SK-N-SH (cell line): ENCODE results near the gene RFC5. TPM values are rescaled to one million over a fixed set of nuclear protein-coding genes. Genes with fewer than 3 reads are reported as not detected.

Experiments
- CTCF ChIA-PET: fragments of 300-600, 350-600 bp; formaldehyde crosslinking; extraction: SDS; loops from one replicate; lab custom pipeline; 2021; lab: Yijun Ruan, JAX
- POLR2A ChIA-PET: fragments of 350-600 bp; sonication (Branson Sonifier 250); formaldehyde crosslinking; extraction: SDS; loops from one replicate; lab custom pipeline; 2020; ENCODE audit warnings: antibody characterized with exemption, inconsistent platforms; lab: Yijun Ruan, JAX
- DNase-seq: peaks from one replicate; pipeline ENCODE4 v3.0.0; 2012
- H2AFZ ChIP-seq: fragments of 200-600 bp; sonication (generic); 2 replicates; pipeline ENCODE4 v1.8.1; 2016; ENCODE audit warnings: antibody characterized with exemption, mild to moderate bottlenecking, low read depth
- H3F3A ChIP-seq: fragments of 200-600 bp; sonication (generic); replicated peaks from 2 replicates; pipeline ENCODE3; 2016; ENCODE audit warnings: antibody characterized with exemption, mild to moderate bottlenecking; ENCODE audit not compliant: insufficient read depth
- H3K27ac ChIP-seq, 2 experiments: fragments of 200-500 bp in 1 of 2; fragments of 200-600 bp in 1 of 2; sonication (Bioruptor generic) in 1 of 2; sonication (generic), shearing (Covaris generic) in 1 of 2; 2 replicates each; pipeline versions ENCODE4 v1.5.1 to v1.6.1; 2014 to 2016; ENCODE audit warnings: low read depth in 2 of 2, inconsistent platforms in 1 of 2, low read length in 1 of 2, mild to moderate bottlenecking in 1 of 2, mixed read lengths in 1 of 2
- H3K27me3 ChIP-seq: fragments of 200-600 bp; sonication (generic), shearing (Covaris generic); 2 replicates; pipeline ENCODE4 v1.6.1; 2016; ENCODE audit warnings: mixed run types; ENCODE audit not compliant: insufficient read depth
- H3K36me3 ChIP-seq, 2 experiments: fragments of 200-500 bp in 1 of 2; fragments of 200-600 bp in 1 of 2; sonication (Bioruptor generic) in 1 of 2; sonication (generic) in 1 of 2; replicated peaks in 1 of 2; 2 replicates each; pipeline versions ENCODE3 to v1.5.1; 2014 to 2016; ENCODE audit warnings: low read length in 1 of 2, mild to moderate bottlenecking in 1 of 2; ENCODE audit not compliant: insufficient read depth in 2 of 2, control insufficient read depth in 1 of 2
- H3K4me1 ChIP-seq, 2 experiments: fragments of 200-500 bp in 1 of 2; fragments of 200-600 bp in 1 of 2; sonication (Bioruptor generic) in 1 of 2; sonication (generic), shearing (Covaris generic) in 1 of 2; 2 replicates each; pipeline versions ENCODE4 v1.5.1 to v1.6.1; 2014 to 2016; ENCODE audit warnings: low read depth in 1 of 2, low read length in 1 of 2, mixed run types in 1 of 2; ENCODE audit not compliant: insufficient read depth in 2 of 2, control insufficient read depth in 1 of 2
- H3K4me2 ChIP-seq: fragments of 200-600 bp; sonication (generic), shearing (Covaris generic); 2 replicates; pipeline ENCODE4 v1.6.1; 2017; ENCODE audit warnings: mixed run types
- H3K4me3 ChIP-seq, 2 experiments: fragments of 200-500 bp in 1 of 2; fragments of 200-600 bp in 1 of 2; sonication (Bioruptor generic) in 1 of 2; sonication (generic), shearing (Covaris generic) in 1 of 2; 2 replicates each; pipeline versions ENCODE4 v1.5.1 to v1.8.1; 2014 to 2016; ENCODE audit warnings: low read depth in 2 of 2, inconsistent platforms in 1 of 2, low read length in 1 of 2, mild to moderate bottlenecking in 1 of 2, mixed read lengths in 1 of 2, moderate library complexity in 1 of 2
- H3K79me2 ChIP-seq: fragments of 200-600 bp; sonication (generic); 2 replicates; pipeline ENCODE4 v1.8.1; 2017; ENCODE audit warnings: mild to moderate bottlenecking; ENCODE audit not compliant: insufficient read depth
- H3K9ac ChIP-seq: fragments of 200-600 bp; sonication (generic); 2 replicates; pipeline ENCODE4 v1.6.1; 2017; ENCODE audit warnings: mixed run types
- H3K9me2 ChIP-seq: fragments of 200-600 bp; sonication (generic); 2 replicates; pipeline ENCODE4 v1.6.1; 2017; ENCODE audit warnings: mixed run types
- H3K9me3 ChIP-seq: fragments of 200-600 bp; sonication (generic); 2 replicates; pipeline ENCODE4 v1.6.1; 2017; ENCODE audit warnings: mixed run types, mild to moderate bottlenecking, moderate library complexity
- H4K20me1 ChIP-seq: fragments of 200-600 bp; sonication (generic); 2 replicates; pipeline ENCODE4 v1.6.1; 2017; ENCODE audit warnings: mild to moderate bottlenecking, mixed run types; ENCODE audit not compliant: insufficient read depth
- ELF1 ChIP-seq: IDR thresholded peaks from 2 replicates; pipeline ENCODE4 v1.4.0; 2012
- FOXJ3 ChIP-seq: sonication (generic); formaldehyde crosslinking; IDR thresholded peaks from 2 replicates; pipeline ENCODE4 v1.5.1; 2020; ENCODE audit warnings: mild to moderate bottlenecking, missing genetic modification reagents
- GABPA ChIP-seq: IDR thresholded peaks from 2 replicates; pipeline ENCODE4 v1.4.0; 2012; ENCODE audit warnings: low read depth, mild to moderate bottlenecking
- JUND ChIP-seq: IDR thresholded peaks from 2 replicates; pipeline ENCODE4 v1.4.0; 2012
- MXI1 ChIP-seq: IDR thresholded peaks from 2 replicates; pipeline ENCODE4 v1.6.1; 2012; ENCODE audit warnings: mild to moderate bottlenecking, low read depth, low read length, improper control_type of control experiment
- NFIC ChIP-seq: IDR thresholded peaks from 2 replicates; pipeline ENCODE4 v1.4.0; 2012; ENCODE audit warnings: borderline replicate concordance
- RCOR1 ChIP-seq: fragments of 150-350 bp; IDR thresholded peaks from 2 replicates; pipeline ENCODE4 v1.6.1; 2017; ENCODE audit warnings: antibody characterized with exemption, low read length
- REST ChIP-seq: IDR thresholded peaks from 2 replicates; pipeline ENCODE4 v1.6.1; 2012; ENCODE audit warnings: mild to moderate bottlenecking, low read depth, low read length, moderate library complexity
- RFX5 ChIP-seq: IDR thresholded peaks from 2 replicates; pipeline ENCODE4 v1.6.1; 2012; ENCODE audit warnings: mild to moderate bottlenecking, improper control_type of control experiment, low read length
- TAF1 ChIP-seq: IDR thresholded peaks from 2 replicates; pipeline ENCODE4 v1.6.1; 2012; ENCODE audit warnings: low read depth, mild to moderate bottlenecking, low read length, moderate library complexity, borderline replicate concordance
- TEAD4 ChIP-seq: IDR thresholded peaks from 2 replicates; pipeline ENCODE4 v1.4.0; 2012; ENCODE audit warnings: mild to moderate bottlenecking, borderline replicate concordance; ENCODE audit not compliant: insufficient read depth
- USF2 ChIP-seq: fragments of 150-350 bp; IDR thresholded peaks from 2 replicates; pipeline ENCODE4 v1.6.1; 2017; ENCODE audit warnings: antibody characterized with exemption, low read length, low read depth, borderline replicate concordance
- WGBS: methylation state at CpG from one replicate; pipeline ENCODE4 v1.1.6; 2017; ENCODE audit warnings: low lambda C conversion rate; 5-methylcytosine and 5-hydroxymethylcytosine counted together
- polyA plus RNA-seq, 3 experiments: library from polyadenylated mRNA; depleted of rRNA; stranded (reverse); fragments of >200 nt; gene quantifications; 2 replicates each; pipeline ENCODE4 v1.2.3, GENCODE V29; 2012
- TF ChIP-seq, protein P1 (sequence below): fragments of 200-600 bp; sonication (generic); IDR thresholded peaks from 2 replicates; pipeline ENCODE4 v1.6.1; 2017; ENCODE audit warnings: antibody characterized with exemption, mild to moderate bottlenecking, moderate library complexity
- TF ChIP-seq, protein P2 (sequence below): IDR thresholded peaks from 2 replicates; pipeline ENCODE4; 2012
- TF ChIP-seq, protein P3 (sequence below): fragments of 150-350 bp; IDR thresholded peaks from 2 replicates; pipeline ENCODE4 v1.6.1; 2016; ENCODE audit warnings: mild to moderate bottlenecking, low read depth, low read length

RFC5 gene
- polyA plus RNA-seq, 1 of the 3 experiments (the other 2 are of a cell fraction) = 15.3 TPM

DNA sequence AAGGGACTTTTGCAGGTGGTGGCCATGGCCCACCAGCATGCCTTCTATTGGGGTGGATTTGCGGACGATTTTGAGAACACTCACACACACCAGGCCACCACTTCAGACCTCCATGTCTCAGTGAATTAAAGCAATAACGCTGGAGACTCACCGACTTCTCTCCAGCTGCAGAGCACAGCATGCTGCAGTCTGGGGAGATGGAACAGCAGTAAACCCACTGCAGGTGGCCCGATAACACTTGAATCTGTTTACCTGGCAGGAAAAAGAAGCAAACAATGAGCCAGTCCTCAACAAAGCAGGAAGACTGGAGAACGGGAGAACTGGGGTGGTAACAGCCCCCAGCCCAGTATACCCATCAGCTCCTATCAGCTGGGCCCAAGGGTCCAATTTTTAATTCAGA, 21.6 kb downstream of the RFC5 start:
- TF ChIP-seq GABPA = no peak
- Histone ChIP-seq H3K9ac (no peak overlapping the region), H3K27ac (no peak overlapping the region), H2AFZ (no peak overlapping the region), H3K36me3 (peaks cover 67 to 73% of the 10 kb centered on the region in 2 experiments), H3K27me3 (no peaks in the 10 kb centered on the region), H3K4me1 (peaks cover 10 to 12% of the 10 kb centered on the region in 2 experiments; a peak in 2 of 4 replicates), H3K4me3 (no peak overlapping the region), H3F3A (peaks cover 15% of the 10 kb centered on the region), H3K79me2 (peaks cover 8% of the 10 kb centered on the region; the same call in 1 of the 2 replicates), H4K20me1 (peaks cover 4% of the 10 kb centered on the region; the same call in 1 of the 2 replicates), H3K4me2 (no peak overlapping the region), H3K9me3 (no peaks in the 10 kb centered on the region), H3K9me2 (no peaks in the 10 kb centered on the region)
- no peak for DNase-seq
- 90% methylated on average over 4 of the region's 6 CpGs for WGBS
- CTCF ChIA-PET = interaction anchor here (3.0 kb wide), 1 partner anchor 163 kb away, joined by 12 read pairs; no protein-coding TSS in a partner anchor
- POLR2A ChIA-PET = no interaction called here

DNA sequence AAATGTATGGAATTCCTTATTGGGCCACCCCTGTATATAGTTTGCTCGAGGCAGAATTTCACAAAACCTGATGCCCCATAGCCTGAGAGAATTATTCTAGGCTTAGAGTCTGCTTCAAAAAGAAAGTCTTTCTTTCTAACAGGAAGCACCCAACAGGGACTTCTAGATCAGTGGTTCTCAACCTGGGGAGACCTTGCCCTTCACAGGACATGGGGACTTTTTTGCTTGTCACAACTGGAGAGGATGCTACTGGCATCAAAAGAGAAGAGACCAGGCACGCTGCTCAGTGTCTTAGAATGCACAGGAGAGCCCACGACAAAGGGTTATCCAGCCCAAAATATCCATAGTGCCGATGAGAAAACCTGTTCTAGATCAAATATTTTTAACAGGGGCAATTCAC, 25.6 kb downstream of the RFC5 start:
- WGBS = 92% methylated on average over 4 of the region's 4 CpGs
- no peaks in the 10 kb centered on the region for H3K9me3 ChIP-seq
- H3K27me3 ChIP-seq = no peaks in the 10 kb centered on the region
- no peaks in the 10 kb centered on the region for H3K4me1 ChIP-seq
- no peak overlapping the region for H3K4me2 ChIP-seq
- ChIA-PET CTCF (no interaction called here), POLR2A (no interaction called here)
- H2AFZ ChIP-seq = no peak overlapping the region
- peaks cover 38% of the 10 kb centered on the region for H3K79me2 ChIP-seq
- peaks cover 4% of the 10 kb centered on the region; the same call in 1 of the 2 replicates for H4K20me1 ChIP-seq
- H3F3A ChIP-seq = no peaks in the 10 kb centered on the region
- no peak for DNase-seq
- H3K4me3 ChIP-seq = no peak overlapping the region
- H3K9ac ChIP-seq = no peak overlapping the region
- peaks cover 40 to 68% of the 10 kb centered on the region in 2 experiments for H3K36me3 ChIP-seq
- H3K27ac ChIP-seq = no peak overlapping the region
- no peaks in the 10 kb centered on the region for H3K9me2 ChIP-seq
- TF ChIP-seq, protein P1, sequence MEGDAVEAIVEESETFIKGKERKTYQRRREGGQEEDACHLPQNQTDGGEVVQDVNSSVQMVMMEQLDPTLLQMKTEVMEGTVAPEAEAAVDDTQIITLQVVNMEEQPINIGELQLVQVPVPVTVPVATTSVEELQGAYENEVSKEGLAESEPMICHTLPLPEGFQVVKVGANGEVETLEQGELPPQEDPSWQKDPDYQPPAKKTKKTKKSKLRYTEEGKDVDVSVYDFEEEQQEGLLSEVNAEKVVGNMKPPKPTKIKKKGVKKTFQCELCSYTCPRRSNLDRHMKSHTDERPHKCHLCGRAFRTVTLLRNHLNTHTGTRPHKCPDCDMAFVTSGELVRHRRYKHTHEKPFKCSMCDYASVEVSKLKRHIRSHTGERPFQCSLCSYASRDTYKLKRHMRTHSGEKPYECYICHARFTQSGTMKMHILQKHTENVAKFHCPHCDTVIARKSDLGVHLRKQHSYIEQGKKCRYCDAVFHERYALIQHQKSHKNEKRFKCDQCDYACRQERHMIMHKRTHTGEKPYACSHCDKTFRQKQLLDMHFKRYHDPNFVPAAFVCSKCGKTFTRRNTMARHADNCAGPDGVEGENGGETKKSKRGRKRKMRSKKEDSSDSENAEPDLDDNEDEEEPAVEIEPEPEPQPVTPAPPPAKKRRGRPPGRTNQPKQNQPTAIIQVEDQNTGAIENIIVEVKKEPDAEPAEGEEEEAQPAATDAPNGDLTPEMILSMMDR = no peak
- TF ChIP-seq RFX5 (no peak), RCOR1 (no peak), TAF1 (no peak), REST (no peak), NFIC (no peak), USF2 (no peak), MXI1 (no peak), FOXJ3 (CRISPR knock-in tag) (no peak), ELF1 (no peak), JUND (no peak), TEAD4 (no peak)
- TF ChIP-seq, protein P2, sequence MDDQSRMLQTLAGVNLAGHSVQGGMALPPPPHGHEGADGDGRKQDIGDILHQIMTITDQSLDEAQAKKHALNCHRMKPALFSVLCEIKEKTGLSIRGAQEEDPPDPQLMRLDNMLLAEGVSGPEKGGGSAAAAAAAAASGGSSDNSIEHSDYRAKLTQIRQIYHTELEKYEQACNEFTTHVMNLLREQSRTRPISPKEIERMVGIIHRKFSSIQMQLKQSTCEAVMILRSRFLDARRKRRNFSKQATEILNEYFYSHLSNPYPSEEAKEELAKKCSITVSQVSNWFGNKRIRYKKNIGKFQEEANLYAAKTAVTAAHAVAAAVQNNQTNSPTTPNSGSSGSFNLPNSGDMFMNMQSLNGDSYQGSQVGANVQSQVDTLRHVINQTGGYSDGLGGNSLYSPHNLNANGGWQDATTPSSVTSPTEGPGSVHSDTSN = no peak
- TF ChIP-seq, protein P3, sequence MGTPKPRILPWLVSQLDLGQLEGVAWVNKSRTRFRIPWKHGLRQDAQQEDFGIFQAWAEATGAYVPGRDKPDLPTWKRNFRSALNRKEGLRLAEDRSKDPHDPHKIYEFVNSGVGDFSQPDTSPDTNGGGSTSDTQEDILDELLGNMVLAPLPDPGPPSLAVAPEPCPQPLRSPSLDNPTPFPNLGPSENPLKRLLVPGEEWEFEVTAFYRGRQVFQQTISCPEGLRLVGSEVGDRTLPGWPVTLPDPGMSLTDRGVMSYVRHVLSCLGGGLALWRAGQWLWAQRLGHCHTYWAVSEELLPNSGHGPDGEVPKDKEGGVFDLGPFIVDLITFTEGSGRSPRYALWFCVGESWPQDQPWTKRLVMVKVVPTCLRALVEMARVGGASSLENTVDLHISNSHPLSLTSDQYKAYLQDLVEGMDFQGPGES = no peak
